Measurements from ENCODE around the gene AMIGO3. TPM values are rescaled to one million over a fixed set of nuclear protein-coding genes. Genes with fewer than 3 reads are reported as not detected.
"Not testable (repeated sequence)": the region's sequence is repeated elsewhere in the genome, so short reads cannot be mapped to it uniquely, and the experiment has no call there.

The AMIGO3 gene
- total RNA-seq, 1 experiment from 2014 or later = 0.32 TPM

DNA sequence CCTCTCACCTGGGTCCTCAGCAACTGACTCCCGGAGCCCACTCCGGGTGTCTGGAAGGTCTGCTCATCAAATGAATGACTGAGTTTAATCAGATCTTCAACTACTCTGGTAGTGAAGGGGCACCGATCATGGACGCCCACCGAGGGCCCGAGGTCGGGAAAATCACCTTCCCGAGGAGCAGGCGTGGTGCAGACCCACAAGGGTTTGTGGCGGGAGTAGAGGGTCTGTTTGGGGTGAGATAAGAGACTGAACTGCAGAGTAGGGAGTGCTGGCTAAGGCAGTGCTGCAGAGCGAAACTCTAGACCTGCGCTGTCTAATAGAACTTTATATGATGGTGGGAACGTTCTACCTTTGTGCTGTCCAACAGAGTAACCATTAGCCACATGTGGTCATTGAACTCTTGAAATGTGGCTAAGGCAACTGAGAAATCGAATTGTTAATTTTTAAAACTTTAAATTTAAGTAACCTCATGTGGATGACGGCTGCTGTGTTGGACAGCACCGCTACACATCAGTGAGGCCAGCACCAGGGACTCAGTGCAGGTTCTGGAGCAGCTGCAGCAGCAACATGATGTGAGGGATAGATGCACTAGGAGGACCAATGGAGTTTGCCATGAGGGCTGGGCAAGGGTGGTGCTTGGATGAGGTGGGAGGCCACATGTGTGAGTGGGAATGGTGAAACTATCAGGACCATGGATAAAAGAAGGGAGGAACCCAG, 29.4 kb downstream of the AMIGO3 start:
- ATAC-seq; H3K27me3 ChIP-seq (ENCODE audit: insufficient read depth, low read length); H3K9me3 ChIP-seq (ENCODE audit: control insufficient read depth in 1 of 2, insufficient read depth in 1 of 2, low read depth in 1 of 2, low read length in 2 of 2); H3K36me3 ChIP-seq (ENCODE audit: control insufficient read depth in 1 of 2, insufficient read depth in 2 of 2, low read length in 2 of 2); RAD21 ChIA-PET (ENCODE audit: low non-redundant PET in 1 of 2, low total read pairs in 2 of 2, uncharacterized antibody in 2 of 2, unreplicated experiment in 2 of 2); BruUV-seq (replicated peaks); DNase-seq (ENCODE audit: low read depth, low spot score); CTCF ChIA-PET; H4K20me1 ChIP-seq (ENCODE audit: insufficient read depth); POLR2A ChIA-PET; intact Hi-C loops (cut with micrococcal nuclease); H3K9me2 ChIP-seq (ENCODE audit: insufficient read depth); H2AFZ ChIP-seq (ENCODE audit: low read depth, low read length, poor library complexity, severe bottlenecking): not testable (repeated sequence)
- Histone ChIP-seq H3K9ac (ENCODE audit: low read length) (peak overlapping the region; percentile 91), H3K27ac (ENCODE audit: low read depth, low read length) (peak overlapping the region; percentile 66), H3K4me2 (ENCODE audit: low read length) (peak overlapping the region; percentile 87), H3K4me1 (ENCODE audit: control insufficient read depth in 1 of 2, insufficient read depth in 2 of 2, low read length in 2 of 2) (peaks cover 4 to 14% of the 10 kb centered on the region in 2 experiments; a peak in 3 of 4 replicates), H3K4me3 (replicated peaks in 1 of 2; ENCODE audit: low read depth in 1 of 2, low read length in 2 of 2) (peak overlapping the region; percentile 89 to 97), H3K79me2 (ENCODE audit: insufficient read depth, low read length) (peaks cover 17% of the 10 kb centered on the region)
- peak; percentile 46; the same call in 1 of the 2 replicates for TF ChIP-seq EGR1 (IDR thresholded peaks at IDR 0.05; ENCODE audit: low read depth)

DNA sequence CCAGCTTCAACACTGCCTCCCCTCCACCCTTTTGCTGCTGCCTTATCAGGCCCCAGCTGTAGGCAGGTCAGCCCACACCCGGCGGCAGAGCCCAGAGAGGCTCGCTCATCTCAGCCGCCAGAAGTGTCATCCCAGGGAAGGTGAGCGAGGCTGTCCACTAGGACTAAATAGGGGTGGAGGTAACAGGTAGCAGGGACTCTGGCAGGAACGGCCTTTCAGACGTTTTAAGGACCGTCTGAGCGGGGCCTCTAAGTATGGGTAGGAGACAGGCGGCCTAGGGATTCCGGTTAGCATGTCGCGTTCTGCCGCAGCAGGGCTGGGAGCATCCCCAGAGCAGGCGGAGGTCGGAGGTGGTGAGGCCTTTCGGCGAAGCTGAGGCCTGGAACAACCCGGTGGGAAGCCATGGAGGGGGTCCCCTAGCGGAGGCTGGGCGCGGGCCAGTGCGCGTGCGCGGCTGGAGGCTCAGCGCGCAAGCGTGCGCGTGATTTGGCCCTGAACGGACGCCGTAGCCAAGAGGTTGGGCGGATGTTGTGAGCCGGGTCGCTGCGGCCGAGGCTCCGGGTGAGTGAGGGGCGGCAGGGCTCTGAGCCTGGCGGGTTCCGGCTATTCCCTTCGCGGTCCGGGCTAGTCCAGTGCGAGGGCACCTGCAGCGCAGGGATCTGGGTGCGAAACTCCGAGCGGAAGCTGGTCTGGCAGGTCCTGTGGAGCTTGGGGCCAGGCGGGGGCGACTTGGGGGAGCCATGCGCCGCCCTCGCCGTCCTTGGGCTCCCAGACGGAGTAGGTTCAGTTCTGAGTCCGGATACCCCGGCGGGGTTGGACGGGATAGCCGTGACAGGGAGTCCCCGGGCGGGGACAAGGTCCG, 30.2 kb downstream of the AMIGO3 start, which contains the start of the genes MST1 and RNF123:
MST1 (minus strand) TSS at position 429 of the 862 bp plus-strand sequence. CDS start 783 bp downstream, outside the sequence.
RNF123 (plus strand) TSS at position 512 of the 862 bp plus-strand sequence. CDS start 1,609 bp downstream, outside the sequence.
- BruUV-seq (replicated peaks) = TSS peak; percentile 93
- DNase-seq (ENCODE audit: low read depth, low spot score) (peak; percentile 81), ATAC-seq (peak; percentile 68)
- H3K9ac ChIP-seq (ENCODE audit: low read length) = peak within 1 kb of the TSS; percentile 91
- H3K79me2 ChIP-seq (ENCODE audit: insufficient read depth, low read length) = peaks cover 15% of the 10 kb centered on the region
- no peaks in the 10 kb centered on the region for H3K9me2 ChIP-seq (ENCODE audit: insufficient read depth)
- H4K20me1 ChIP-seq (ENCODE audit: insufficient read depth) = no peaks in the 10 kb centered on the region
- H2AFZ ChIP-seq (ENCODE audit: low read depth, low read length, poor library complexity, severe bottlenecking) = no peak within 1 kb of the TSS
- ChIA-PET RAD21 (ENCODE audit: low non-redundant PET in 1 of 2, low total read pairs in 2 of 2, uncharacterized antibody in 2 of 2, unreplicated experiment in 2 of 2) (interaction anchor here in 1 of 2 experiments (0.6 kb wide), 1 partner anchor 264 kb away, joined by 3 read pairs; no protein-coding TSS in a partner anchor), POLR2A (no interaction called here), CTCF (no interaction called here)
- H3K27me3 ChIP-seq (ENCODE audit: insufficient read depth, low read length) = no peaks in the 10 kb centered on the region
- no peaks in the 10 kb centered on the region for H3K9me3 ChIP-seq (ENCODE audit: control insufficient read depth in 1 of 2, insufficient read depth in 1 of 2, low read depth in 1 of 2, low read length in 2 of 2)
- intact Hi-C loops (cut with micrococcal nuclease) = no loop called here
- peak within 1 kb of the TSS; percentile 87 for H3K4me2 ChIP-seq (ENCODE audit: low read length)
- H3K4me3 ChIP-seq (replicated peaks in 1 of 2; ENCODE audit: low read depth in 1 of 2, low read length in 2 of 2) = peak within 1 kb of the TSS; percentile 89 to 97
- no peaks in the 10 kb centered on the region for H3K36me3 ChIP-seq (ENCODE audit: control insufficient read depth in 1 of 2, insufficient read depth in 2 of 2, low read length in 2 of 2)
- peak within 1 kb of the TSS; percentile 66 for H3K27ac ChIP-seq (ENCODE audit: low read depth, low read length)
- H3K4me1 ChIP-seq (ENCODE audit: control insufficient read depth in 1 of 2, insufficient read depth in 2 of 2, low read length in 2 of 2) = peaks cover 4 to 14% of the 10 kb centered on the region in 2 experiments; a peak in 3 of 4 replicates
- TF ChIP-seq ZNF274 (IDR thresholded peaks at IDR 0.05; ENCODE audit: low read depth, low read length) (no peak), SRF (IDR thresholded peaks at IDR 0.05; ENCODE audit: low read depth) (no peak), POLR2A (IDR thresholded peaks at IDR 0.05; ENCODE audit: borderline replicate concordance, extremely low read depth, insufficient read depth, insufficient read length) (peak; percentile 76), ATF3 (IDR thresholded peaks at IDR 0.05) (no peak), CEBPB (IDR thresholded peaks at IDR 0.05; ENCODE audit: low read depth) (no peak), ZFX (IDR thresholded peaks at IDR 0.05) (peak; percentile 45; the same call in 1 of the 2 replicates), EZH2phosphoT487 (IDR thresholded peaks at IDR 0.05; ENCODE audit: borderline replicate concordance) (no peak), POLR2AphosphoS5 (IDR thresholded peaks at IDR 0.05; ENCODE audit: low read depth, low read length) (peak; percentile 89), TCF7L2 (IDR thresholded peaks at IDR 0.05; ENCODE audit: borderline replicate concordance, extremely low read depth, insufficient read depth, insufficient read length) (peak; percentile 30), YY1 (IDR thresholded peaks at IDR 0.05; ENCODE audit: extremely low read depth, insufficient replicate concordance, low read depth, low read length) (peak; percentile 63), ZBTB33 (IDR thresholded peaks at IDR 0.05; ENCODE audit: extremely low read depth, insufficient replicate concordance, low read length) (peak; percentile 87)

All from HCT116 (cell line).